Neural crest cell (in vitro differentiated cells): ENCODE measurements around the gene CDKN1A. TPM values are rescaled to one million over a fixed set of nuclear protein-coding genes. Genes with fewer than 3 reads are reported as not detected.

Source experiments
- DNase-seq: peaks from one replicate; pipeline ENCODE4 v3.0.0; 2021; ENCODE audit warnings: low read depth, mixed read lengths, low spot score
- H3K27ac Mint-ChIP-seq: one replicate; pipeline ENCODE4 v1.8.0; 2021; ENCODE audit warnings: mild to moderate bottlenecking, mixed read lengths; ENCODE audit not compliant: unreplicated experiment
- H3K27me3 Mint-ChIP-seq: 2 replicates; pipeline ENCODE4 v1.8.0; 2021; ENCODE audit warnings: low read depth, mild to moderate bottlenecking, mixed read lengths
- H3K36me3 Mint-ChIP-seq: 2 replicates; pipeline ENCODE4 v1.8.0; 2021; ENCODE audit warnings: low read depth, mild to moderate bottlenecking, mixed read lengths
- H3K4me1 Mint-ChIP-seq: 2 replicates; pipeline ENCODE4 v1.8.0; 2021; ENCODE audit warnings: mixed read lengths
- H3K4me3 Mint-ChIP-seq: one replicate; pipeline ENCODE4 v1.8.0; 2021; ENCODE audit warnings: mild to moderate bottlenecking, mixed read lengths
- H3K9me3 Mint-ChIP-seq: 2 replicates; pipeline ENCODE4 v1.8.0; 2021; ENCODE audit warnings: mixed read lengths
- total RNA-seq: library from RNA; stranded (reverse); gene quantifications from 2 replicates; pipeline ENCODE4 v1.2.1, GENCODE V29; 2021
- TF ChIP-seq, protein P1 (sequence below): fragments of 200-600 bp; sonication (generic); conservative IDR thresholded peaks from 2 replicates; pipeline ENCODE4 v1.5.0; 2021; ENCODE audit warnings: antibody characterized with exemption, mild to moderate bottlenecking

CDKN1A gene
- total RNA-seq, 1 donor from 2014 or later: 12.5 TPM

DNA sequence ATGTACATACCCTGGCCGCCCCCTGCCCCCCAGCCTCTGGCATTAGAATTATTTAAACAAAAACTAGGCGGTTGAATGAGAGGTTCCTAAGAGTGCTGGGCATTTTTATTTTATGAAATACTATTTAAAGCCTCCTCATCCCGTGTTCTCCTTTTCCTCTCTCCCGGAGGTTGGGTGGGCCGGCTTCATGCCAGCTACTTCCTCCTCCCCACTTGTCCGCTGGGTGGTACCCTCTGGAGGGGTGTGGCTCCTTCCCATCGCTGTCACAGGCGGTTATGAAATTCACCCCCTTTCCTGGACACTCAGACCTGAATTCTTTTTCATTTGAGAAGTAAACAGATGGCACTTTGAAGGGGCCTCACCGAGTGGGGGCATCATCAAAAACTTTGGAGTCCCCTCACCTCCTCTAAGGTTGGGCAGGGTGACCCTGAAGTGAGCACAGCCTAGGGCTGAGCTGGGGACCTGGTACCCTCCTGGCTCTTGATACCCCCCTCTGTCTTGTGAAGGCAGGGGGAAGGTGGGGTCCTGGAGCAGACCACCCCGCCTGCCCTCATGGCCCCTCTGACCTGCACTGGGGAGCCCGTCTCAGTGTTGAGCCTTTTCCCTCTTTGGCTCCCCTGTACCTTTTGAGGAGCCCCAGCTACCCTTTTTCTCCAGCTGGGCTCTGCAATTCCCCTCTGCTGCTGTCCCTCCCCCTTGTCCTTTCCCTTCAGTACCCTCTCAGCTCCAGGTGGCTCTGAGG is 7.6 kb downstream of the CDKN1A start:
- DNase-seq: no peak
- no peaks in the 10 kb centered on the region for H3K36me3 Mint-ChIP-seq
- H3K4me1 Mint-ChIP-seq: no peaks in the 10 kb centered on the region
- H3K9me3 Mint-ChIP-seq: no peaks in the 10 kb centered on the region
- no peak overlapping the region for H3K4me3 Mint-ChIP-seq
- H3K27me3 Mint-ChIP-seq: peaks cover 11% of the 10 kb centered on the region
- no peak overlapping the region for H3K27ac Mint-ChIP-seq
- TF ChIP-seq, protein P1, sequence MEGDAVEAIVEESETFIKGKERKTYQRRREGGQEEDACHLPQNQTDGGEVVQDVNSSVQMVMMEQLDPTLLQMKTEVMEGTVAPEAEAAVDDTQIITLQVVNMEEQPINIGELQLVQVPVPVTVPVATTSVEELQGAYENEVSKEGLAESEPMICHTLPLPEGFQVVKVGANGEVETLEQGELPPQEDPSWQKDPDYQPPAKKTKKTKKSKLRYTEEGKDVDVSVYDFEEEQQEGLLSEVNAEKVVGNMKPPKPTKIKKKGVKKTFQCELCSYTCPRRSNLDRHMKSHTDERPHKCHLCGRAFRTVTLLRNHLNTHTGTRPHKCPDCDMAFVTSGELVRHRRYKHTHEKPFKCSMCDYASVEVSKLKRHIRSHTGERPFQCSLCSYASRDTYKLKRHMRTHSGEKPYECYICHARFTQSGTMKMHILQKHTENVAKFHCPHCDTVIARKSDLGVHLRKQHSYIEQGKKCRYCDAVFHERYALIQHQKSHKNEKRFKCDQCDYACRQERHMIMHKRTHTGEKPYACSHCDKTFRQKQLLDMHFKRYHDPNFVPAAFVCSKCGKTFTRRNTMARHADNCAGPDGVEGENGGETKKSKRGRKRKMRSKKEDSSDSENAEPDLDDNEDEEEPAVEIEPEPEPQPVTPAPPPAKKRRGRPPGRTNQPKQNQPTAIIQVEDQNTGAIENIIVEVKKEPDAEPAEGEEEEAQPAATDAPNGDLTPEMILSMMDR: no peak

DNA sequence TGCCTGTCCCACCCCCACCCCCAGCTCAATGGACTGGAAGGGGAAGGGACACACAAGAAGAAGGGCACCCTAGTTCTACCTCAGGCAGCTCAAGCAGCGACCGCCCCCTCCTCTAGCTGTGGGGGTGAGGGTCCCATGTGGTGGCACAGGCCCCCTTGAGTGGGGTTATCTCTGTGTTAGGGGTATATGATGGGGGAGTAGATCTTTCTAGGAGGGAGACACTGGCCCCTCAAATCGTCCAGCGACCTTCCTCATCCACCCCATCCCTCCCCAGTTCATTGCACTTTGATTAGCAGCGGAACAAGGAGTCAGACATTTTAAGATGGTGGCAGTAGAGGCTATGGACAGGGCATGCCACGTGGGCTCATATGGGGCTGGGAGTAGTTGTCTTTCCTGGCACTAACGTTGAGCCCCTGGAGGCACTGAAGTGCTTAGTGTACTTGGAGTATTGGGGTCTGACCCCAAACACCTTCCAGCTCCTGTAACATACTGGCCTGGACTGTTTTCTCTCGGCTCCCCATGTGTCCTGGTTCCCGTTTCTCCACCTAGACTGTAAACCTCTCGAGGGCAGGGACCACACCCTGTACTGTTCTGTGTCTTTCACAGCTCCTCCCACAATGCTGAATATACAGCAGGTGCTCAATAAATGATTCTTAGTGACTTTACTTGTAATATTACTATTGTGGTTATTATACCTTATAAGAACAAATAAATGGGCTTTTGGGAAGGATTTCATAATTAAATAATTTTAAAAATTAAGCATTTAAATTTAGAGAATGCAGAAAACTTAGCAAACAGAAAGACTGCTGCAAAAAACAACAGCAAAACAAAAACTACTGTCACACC is 8.4 kb downstream of the CDKN1A start:
- no peaks in the 10 kb centered on the region for H3K36me3 Mint-ChIP-seq
- no peak for DNase-seq
- no peaks in the 10 kb centered on the region for H3K9me3 Mint-ChIP-seq
- TF ChIP-seq, protein P1: no peak
- H3K4me1 Mint-ChIP-seq: no peaks in the 10 kb centered on the region
- no peak overlapping the region for H3K27ac Mint-ChIP-seq
- no peak overlapping the region for H3K4me3 Mint-ChIP-seq
- peaks cover 7% of the 10 kb centered on the region for H3K27me3 Mint-ChIP-seq

DNA sequence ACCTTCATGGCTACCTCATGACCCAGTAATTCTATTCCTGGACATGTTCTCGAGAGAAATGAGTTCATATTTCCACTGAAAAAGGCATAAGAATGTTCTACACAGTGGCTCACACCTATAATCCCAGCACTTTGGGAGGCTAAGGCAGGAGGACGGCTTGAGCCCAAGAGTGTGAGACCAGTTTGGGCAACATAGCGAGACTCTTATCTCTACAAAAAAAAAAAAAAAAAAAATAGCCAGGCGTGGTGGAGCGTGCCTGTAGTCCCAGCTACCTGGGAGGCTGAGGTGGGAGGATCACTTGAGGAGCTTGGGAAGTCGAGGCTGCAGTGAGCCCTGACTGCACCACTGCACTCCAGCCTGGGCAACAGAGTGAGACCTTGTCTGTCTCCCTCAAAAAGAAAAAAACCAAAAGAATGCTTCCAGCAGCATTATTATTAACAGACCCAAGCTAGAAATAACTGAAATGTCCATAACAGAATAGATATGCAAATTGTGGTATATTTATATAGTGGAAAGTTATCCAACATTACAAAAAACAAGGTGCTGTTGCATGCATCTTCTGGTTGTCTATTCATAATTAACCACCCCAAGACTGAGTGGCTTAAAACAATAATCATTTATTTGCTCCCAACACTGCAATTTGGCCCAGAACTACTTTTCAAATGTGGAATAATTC is 9.7 kb downstream of the CDKN1A start:
- H3K27ac Mint-ChIP-seq: no peak overlapping the region
- no peaks in the 10 kb centered on the region for H3K4me1 Mint-ChIP-seq
- H3K4me3 Mint-ChIP-seq: no peak overlapping the region
- DNase-seq: no peak
- no peaks in the 10 kb centered on the region for H3K36me3 Mint-ChIP-seq
- no peaks in the 10 kb centered on the region for H3K9me3 Mint-ChIP-seq
- TF ChIP-seq, protein P1: no peak
- peaks cover 3% of the 10 kb centered on the region for H3K27me3 Mint-ChIP-seq

DNA sequence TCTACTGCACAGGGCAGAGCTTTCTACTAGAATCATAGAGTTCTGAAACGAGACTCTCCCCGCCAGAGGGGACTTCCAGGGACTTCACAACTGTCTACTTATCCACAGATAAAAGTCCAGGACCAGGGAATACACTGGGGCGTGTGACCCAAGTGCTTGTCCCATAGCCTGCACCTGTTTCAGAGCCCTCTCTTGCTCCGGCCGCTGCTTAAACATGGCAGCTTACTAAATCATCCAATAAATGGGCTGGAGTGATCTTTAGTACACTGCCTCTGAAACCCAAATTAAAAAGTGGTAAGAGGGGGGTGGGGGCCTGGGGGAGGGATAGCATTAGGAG is 10.2 kb downstream of the CDKN1A start:
- Mint-ChIP-seq H3K36me3 (no peaks in the 10 kb centered on the region), H3K27me3 (peaks cover 3% of the 10 kb centered on the region), H3K4me1 (no peaks in the 10 kb centered on the region), H3K4me3 (no peak overlapping the region), H3K27ac (no peak overlapping the region), H3K9me3 (no peaks in the 10 kb centered on the region)
- DNase-seq: no peak
- TF ChIP-seq, protein P1: no peak

DNA sequence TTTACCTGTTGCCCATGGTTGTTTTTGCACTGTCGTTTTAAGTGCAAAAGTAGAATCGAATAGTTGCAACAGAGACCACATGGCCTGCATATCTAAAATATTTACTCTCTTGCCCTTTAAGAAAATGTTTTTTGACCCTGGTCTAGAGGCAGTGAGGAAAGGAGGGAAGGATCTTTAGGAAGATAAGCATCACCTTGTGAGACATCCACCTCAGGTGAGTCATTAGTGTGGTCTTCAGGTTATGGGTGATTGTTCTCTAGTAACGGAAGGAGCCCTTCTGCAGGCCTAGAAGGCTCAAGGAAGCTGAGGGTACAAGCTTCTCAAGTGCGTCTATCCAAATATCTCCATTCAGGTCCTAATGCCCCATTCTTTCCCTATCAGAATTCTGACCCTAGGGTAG is 12.5 kb downstream of the CDKN1A start:
- TF ChIP-seq, protein P1: no peak
- H3K36me3 Mint-ChIP-seq: no peaks in the 10 kb centered on the region
- no peak overlapping the region for H3K27ac Mint-ChIP-seq
- no peaks in the 10 kb centered on the region for H3K9me3 Mint-ChIP-seq
- H3K4me3 Mint-ChIP-seq: no peak overlapping the region
- H3K4me1 Mint-ChIP-seq: no peaks in the 10 kb centered on the region
- no peak for DNase-seq
- H3K27me3 Mint-ChIP-seq: peaks cover 3% of the 10 kb centered on the region
